Neutrophil (primary cell): Measurements from ENCODE around the gene CERS6.

ENCODE experiments used
- H3K27ac ChIP-seq: fragments of 200-600 bp; sonication (generic); 2 replicates; pipeline ENCODE4 v1.5.1; 2016; ENCODE audit warnings: mild to moderate bottlenecking, moderate library complexity
- H3K27me3 ChIP-seq: fragments of 200-600 bp; sonication (generic); 2 replicates; pipeline ENCODE4 v1.6.0; 2016; ENCODE audit warnings: mild to moderate bottlenecking
- H3K36me3 ChIP-seq: fragments of 200-600 bp; sonication (generic); 2 replicates; pipeline ENCODE4 v1.5.1; 2017
- H3K4me1 ChIP-seq, 2 experiments: fragments of 200-600 bp in 1 of 2; sonication (generic) in 1 of 2; 1 replicate in 1 of 2; 2 replicates in 1 of 2; pipeline versions ENCODE4 v1.5.1 to v1.6.1; 2013 to 2016; ENCODE audit warnings: low read depth in 1 of 2, low read length in 1 of 2, mild to moderate bottlenecking in 1 of 2, moderate library complexity in 1 of 2; ENCODE audit not compliant: control insufficient read depth in 1 of 2, insufficient read depth in 1 of 2
- H3K4me3 ChIP-seq, 2 experiments: fragments of 200-600 bp in 1 of 2; sonication (generic) in 1 of 2; 1 replicate in 1 of 2; 2 replicates in 1 of 2; pipeline ENCODE4 v1.5.1; 2013 to 2016; ENCODE audit warnings: low read depth in 1 of 2, low read length in 1 of 2, mild to moderate bottlenecking in 1 of 2, moderate library complexity in 1 of 2
- H3K9me3 ChIP-seq: fragments of 200-600 bp; sonication (generic); 2 replicates; pipeline ENCODE4 v1.5.1; 2016
- CTCF ChIP-seq: fragments of 200-600 bp; sonication (generic); IDR thresholded peaks from 2 replicates; pipeline ENCODE4 v1.5.1; 2016; ENCODE audit warnings: antibody characterized with exemption

CERS6 gene

DNA sequence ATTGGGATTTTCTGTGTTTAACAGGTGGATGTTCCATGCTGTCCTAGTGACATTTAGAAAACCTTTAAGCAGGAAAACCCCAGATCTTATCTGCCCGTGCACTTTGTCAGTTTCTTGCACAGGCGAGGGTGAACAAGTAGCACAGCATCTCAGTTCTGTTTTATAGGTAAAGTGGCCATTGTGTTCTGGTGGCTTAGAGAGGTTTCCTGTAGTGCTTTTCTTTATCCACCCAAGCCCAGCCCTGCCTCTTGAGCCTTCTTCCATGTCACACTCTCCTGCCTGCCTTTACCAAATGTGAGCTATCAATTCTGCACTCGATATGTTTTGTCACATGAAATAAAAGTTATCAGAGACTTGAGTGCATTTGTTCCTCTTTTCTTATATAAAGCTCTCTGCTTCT is 211.1 kb downstream of the CERS6 start:
- no peaks in the 10 kb centered on the region for H3K27me3 ChIP-seq
- no peak for TF ChIP-seq CTCF
- H3K9me3 ChIP-seq, result no peaks in the 10 kb centered on the region
- H3K36me3 ChIP-seq, result no peaks in the 10 kb centered on the region
- H3K4me1 ChIP-seq, result no peaks in the 10 kb centered on the region
- H3K27ac ChIP-seq, result no peak overlapping the region
- H3K4me3 ChIP-seq, result no peak overlapping the region

DNA sequence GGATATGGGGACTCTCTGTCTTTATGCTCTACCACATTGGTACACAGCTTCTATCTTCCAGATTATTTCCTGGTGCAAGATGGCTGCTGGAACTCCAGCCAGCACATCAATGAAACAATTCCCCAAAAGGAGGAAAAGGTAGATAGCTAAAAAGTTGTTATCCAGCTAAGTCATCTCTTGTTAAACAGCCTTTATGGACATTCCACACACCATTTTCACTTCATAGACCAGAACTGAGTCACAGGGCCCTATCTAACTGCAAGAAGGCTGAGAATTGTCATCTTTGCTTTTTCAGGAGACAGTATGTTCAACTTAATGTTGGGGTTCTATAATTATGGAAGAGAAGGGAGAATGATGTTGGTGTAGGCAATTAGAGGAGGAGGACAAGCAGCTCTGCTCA is 213.1 kb downstream of the CERS6 start:
- no peaks in the 10 kb centered on the region for H3K27me3 ChIP-seq
- H3K36me3 ChIP-seq, result no peaks in the 10 kb centered on the region
- no peaks in the 10 kb centered on the region for H3K9me3 ChIP-seq
- no peak overlapping the region for H3K4me3 ChIP-seq
- H3K4me1 ChIP-seq, result no peaks in the 10 kb centered on the region
- H3K27ac ChIP-seq, result no peak overlapping the region
- no peak for TF ChIP-seq CTCF

- TF ChIP-seq CTCF, result no peak
- Histone ChIP-seq H3K9me3 (no peaks in the 10 kb centered on the region), H3K4me1 (no peaks in the 10 kb centered on the region), H3K36me3 (no peaks in the 10 kb centered on the region), H3K4me3 (no peak overlapping the region), H3K27me3 (no peaks in the 10 kb centered on the region), H3K27ac (no peak overlapping the region)
Measured at GRCh38 chr2:168670478-168670877, 214.4 kb downstream of the CERS6 start.

DNA sequence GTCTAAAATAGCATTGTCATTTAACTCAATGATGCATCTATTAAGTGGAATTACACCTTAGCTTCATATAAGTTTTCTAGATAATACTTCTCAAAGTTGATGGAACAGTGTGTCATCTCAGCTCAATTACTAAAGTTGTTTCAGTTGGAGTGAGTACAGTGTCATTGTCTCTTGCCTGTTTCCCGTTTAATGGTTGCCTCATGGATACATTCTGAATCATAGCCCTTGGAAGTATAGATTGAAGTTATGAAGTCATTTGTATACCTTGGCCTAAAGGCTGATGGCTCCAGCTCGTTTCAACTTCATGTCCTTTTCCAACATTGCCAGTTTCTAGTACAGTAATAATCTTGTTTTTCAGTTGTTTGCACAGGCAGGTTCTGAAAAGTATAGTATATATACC is 215.9 kb downstream of the CERS6 start:
- no peak overlapping the region for H3K27ac ChIP-seq

GRCh38 chr2:168673265-168674189 is 217.5 kb downstream of the CERS6 start:
- peaks cover 7 to 11% of the 10 kb centered on the region in 2 experiments for H3K4me1 ChIP-seq
- H3K27ac ChIP-seq, result no peak overlapping the region
- H3K4me3 ChIP-seq, result no peak overlapping the region
- H3K9me3 ChIP-seq, result no peaks in the 10 kb centered on the region
- H3K27me3 ChIP-seq, result no peaks in the 10 kb centered on the region
- no peaks in the 10 kb centered on the region for H3K36me3 ChIP-seq
- no peak for TF ChIP-seq CTCF

More for the DNA sequence above, 215.9 kb downstream of the CERS6 start:
- TF ChIP-seq CTCF, result no peak
- H3K36me3 ChIP-seq, result no peaks in the 10 kb centered on the region
- no peaks in the 10 kb centered on the region for H3K9me3 ChIP-seq
- no peaks in the 10 kb centered on the region for H3K27me3 ChIP-seq
- no peaks in the 10 kb centered on the region for H3K4me1 ChIP-seq
- no peak overlapping the region for H3K4me3 ChIP-seq
